ENCODE measurements around the gene CRTC3. TPM values are rescaled to one million over a fixed set of nuclear protein-coding genes. Genes with fewer than 3 reads are reported as not detected.

Gene CRTC3
- total and polyA plus RNA-seq, 2 of the 13 experiments (the other 11 are each of a cell fraction or from before 2014, with no cell fraction given), result 8.4 to 11.8 TPM

DNA sequence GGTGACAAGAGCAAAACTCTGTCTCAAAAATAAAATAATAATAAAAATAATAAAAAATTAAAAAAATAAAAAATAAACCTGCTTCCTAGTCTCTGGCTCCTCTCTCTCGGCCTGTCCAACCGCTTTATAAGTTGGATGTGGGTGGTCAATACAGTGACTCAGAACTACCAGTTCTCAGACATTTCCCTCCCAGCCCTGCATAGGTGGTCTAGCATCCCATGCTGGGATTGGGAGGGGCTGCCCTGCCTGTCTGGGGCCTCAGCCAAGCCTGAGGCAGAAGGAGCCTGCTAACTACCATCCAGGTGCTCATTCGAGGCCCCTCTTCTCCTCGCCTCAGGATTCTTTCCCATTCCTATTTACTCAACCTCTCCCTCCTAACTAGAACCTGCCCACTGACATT is 154.2 kb downstream of the CRTC3 start (continued):
- TF ChIP-seq, protein P1, sequence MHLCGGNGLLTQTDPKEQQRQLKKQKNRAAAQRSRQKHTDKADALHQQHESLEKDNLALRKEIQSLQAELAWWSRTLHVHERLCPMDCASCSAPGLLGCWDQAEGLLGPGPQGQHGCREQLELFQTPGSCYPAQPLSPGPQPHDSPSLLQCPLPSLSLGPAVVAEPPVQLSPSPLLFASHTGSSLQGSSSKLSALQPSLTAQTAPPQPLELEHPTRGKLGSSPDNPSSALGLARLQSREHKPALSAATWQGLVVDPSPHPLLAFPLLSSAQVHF (CRISPR knock-in tag; IDR thresholded peaks at IDR 0.05), result no peak
- TF ChIP-seq, protein P2, sequence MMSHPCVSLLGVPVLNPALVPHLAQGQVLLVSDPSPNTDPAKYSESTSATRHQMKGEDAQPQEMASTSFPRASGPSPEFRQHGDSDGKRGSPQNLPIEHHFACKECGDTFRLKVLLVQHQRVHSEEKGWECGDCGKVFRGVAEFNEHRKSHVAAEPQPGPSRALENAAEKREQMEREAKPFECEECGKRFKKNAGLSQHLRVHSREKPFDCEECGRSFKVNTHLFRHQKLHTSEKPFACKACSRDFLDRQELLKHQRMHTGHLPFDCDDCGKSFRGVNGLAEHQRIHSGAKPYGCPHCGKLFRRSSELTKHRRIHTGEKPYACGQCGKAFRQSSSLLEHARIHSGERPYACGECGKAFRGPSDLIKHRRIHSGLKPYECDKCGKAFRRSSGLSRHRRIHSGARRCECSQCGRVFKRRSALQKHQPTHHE (CRISPR knock-in tag; IDR thresholded peaks at IDR 0.05; ENCODE audit: borderline replicate concordance), result no peak
- no peak for TF ChIP-seq HDAC1 (CRISPR knock-in tag; IDR thresholded peaks at IDR 0.05)
- no peak for TF ChIP-seq NR2F6 (IDR thresholded peaks at IDR 0.05)
- no peak for TF ChIP-seq NR2F6 (CRISPR knock-in tag; IDR thresholded peaks at IDR 0.05)
- TF ChIP-seq ZSCAN25 (CRISPR knock-in tag; IDR thresholded peaks at IDR 0.05), result no peak
- no peak for TF ChIP-seq ZNF556 (CRISPR knock-in tag; IDR thresholded peaks at IDR 0.05; ENCODE audit: borderline replicate concordance)
- no peak for TF ChIP-seq PRDM10 (CRISPR knock-in tag; IDR thresholded peaks at IDR 0.05; ENCODE audit: low read depth)
- TF ChIP-seq TIGD3 (CRISPR knock-in tag; IDR thresholded peaks at IDR 0.05; ENCODE audit: borderline replicate concordance), result no peak
- no peak for TF ChIP-seq TARDBP (CRISPR knock-in tag; IDR thresholded peaks at IDR 0.05)
- TF ChIP-seq, protein P3, sequence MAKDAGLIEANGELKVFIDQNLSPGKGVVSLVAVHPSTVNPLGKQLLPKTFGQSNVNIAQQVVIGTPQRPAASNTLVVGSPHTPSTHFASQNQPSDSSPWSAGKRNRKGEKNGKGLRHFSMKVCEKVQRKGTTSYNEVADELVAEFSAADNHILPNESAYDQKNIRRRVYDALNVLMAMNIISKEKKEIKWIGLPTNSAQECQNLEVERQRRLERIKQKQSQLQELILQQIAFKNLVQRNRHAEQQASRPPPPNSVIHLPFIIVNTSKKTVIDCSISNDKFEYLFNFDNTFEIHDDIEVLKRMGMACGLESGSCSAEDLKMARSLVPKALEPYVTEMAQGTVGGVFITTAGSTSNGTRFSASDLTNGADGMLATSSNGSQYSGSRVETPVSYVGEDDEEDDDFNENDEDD (CRISPR knock-in tag; IDR thresholded peaks at IDR 0.05; ENCODE audit: borderline replicate concordance), result no peak
- no peak for TF ChIP-seq MLXIP (CRISPR knock-in tag; IDR thresholded peaks at IDR 0.05; ENCODE audit: borderline replicate concordance)
- TF ChIP-seq, protein P4, sequence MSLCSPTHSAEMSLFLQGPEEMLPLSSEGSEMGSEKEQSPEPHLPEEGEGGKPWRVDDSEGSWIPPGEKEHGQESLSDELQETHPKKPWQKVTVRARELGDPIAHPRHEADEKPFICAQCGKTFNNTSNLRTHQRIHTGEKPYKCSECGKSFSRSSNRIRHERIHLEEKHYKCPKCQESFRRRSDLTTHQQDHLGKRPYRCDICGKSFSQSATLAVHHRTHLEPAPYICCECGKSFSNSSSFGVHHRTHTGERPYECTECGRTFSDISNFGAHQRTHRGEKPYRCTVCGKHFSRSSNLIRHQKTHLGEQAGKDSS (CRISPR knock-in tag; IDR thresholded peaks at IDR 0.05; ENCODE audit: borderline replicate concordance, low read depth), result no peak
- TF ChIP-seq ZBTB33 (CRISPR knock-in tag; IDR thresholded peaks at IDR 0.05), result no peak
